Dermis microvascular lymphatic vessel endothelial cell (primary cell): Measurements from ENCODE around the gene PHLDB1. TPM values are rescaled to one million over a fixed set of nuclear protein-coding genes. Genes with fewer than 3 reads are reported as not detected.
"Not testable (repeated sequence)": the region's sequence is repeated elsewhere in the genome, so short reads cannot be mapped to it uniquely, and the experiment has no call there.

Experiments used
- DNase-seq, 2 donors: peaks; one replicate each; pipeline versions ENCODE4 v3.0.0 to v3.0.0-alpha.2; 2010; ENCODE audit warnings: low read depth in 2 of 2
- total RNA-seq: library from RNA; depleted of rRNA; stranded (reverse); fragments of >200 nt; gene quantifications from 2 replicates; pipeline ENCODE4 v1.2.1, GENCODE V29; 2014

Gene PHLDB1
- total RNA-seq, 1 donor from 2014 or later: 20.7 TPM

DNA sequence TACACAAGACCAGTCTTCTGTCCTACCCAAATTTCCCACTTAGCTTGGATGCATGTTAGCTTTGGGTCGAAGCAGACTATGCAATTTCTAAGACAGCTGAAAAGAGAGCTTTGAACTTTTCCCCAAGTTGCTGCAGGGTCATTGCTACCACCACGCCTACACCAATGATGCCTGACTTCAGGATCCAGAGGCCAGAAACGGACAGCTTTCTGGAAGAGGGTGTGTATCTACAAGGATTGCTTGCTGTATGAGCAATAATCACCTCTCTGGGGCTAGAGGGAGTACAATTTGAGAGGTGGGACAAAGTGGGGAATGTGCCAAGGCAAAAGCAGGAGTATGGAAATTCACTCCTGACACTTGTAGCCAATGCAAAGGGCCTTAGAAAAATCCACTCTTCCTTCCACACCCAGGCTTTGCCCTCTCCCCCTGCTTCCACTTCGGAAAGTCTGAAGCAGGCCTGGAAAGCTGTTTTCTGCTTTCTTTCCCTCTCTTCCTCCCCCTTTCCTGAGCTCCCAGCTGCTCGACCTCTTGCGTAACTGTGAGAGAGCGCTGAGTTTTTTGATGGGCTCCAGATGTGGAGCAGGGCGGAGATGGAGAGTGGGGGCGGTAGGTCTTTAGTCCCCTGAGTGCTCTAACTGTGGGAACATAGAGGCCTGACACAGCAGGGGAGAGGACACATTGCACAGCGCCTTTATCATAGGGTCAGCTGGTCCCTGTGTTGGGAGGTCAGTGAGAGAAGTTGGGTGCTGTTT lies 2.1 kb upstream of the PHLDB1 start:
- no peak for DNase-seq

DNA sequence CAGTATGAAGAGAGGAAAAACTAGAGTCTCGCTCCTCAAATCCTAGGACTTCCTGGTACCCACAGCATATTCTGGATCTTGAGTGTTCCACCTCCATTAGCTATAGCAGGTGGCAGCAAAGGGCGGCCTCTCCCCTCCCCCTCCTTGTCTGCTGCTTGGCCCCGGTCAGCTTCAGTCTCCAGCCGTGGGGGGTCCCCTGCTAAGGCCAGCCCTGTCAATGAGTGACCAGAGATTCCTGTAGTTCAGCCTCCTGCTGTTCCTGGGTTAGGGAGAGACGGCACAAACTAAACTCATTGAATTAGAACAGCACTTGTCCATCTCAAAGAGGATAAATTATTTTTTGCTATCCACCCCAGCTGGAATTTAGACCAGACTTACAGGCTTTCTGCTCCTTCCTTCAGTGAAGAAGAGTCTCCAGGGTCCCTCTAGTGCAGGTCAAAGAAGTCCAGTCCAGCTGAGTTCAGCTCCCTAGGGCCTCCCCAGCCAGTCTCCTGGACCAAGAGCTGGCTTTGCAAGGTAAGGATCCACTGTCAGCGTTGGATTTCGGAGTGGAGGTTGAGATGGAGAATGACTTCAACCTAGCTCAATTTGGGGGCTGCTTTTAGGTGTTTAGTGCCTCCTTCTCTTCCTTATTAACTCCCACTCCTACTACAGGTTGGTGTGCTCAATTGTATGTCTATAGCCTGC lies 1.1 kb upstream of the PHLDB1 start:
- no peak for DNase-seq

DNA sequence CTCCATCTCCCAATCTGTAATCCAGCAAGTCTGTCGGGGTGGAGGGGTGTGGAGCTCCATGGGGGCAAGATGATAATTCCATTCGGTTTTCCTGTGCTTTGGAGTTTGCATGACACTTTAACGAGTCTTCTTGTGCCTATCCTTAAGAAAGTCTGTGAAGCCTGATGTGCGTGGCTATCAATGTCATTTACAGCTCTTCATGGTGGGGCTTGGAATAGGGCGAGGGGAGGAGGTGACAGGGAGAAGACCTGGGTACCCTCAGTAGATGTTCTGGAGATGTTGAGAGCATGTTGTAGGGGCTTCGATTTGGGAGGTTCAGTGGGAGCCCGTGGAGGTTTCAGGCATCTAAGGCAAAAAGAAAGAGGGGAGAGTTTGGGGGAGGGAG lies 579 bp upstream of the PHLDB1 start:
- DNase-seq: no peak

DNA sequence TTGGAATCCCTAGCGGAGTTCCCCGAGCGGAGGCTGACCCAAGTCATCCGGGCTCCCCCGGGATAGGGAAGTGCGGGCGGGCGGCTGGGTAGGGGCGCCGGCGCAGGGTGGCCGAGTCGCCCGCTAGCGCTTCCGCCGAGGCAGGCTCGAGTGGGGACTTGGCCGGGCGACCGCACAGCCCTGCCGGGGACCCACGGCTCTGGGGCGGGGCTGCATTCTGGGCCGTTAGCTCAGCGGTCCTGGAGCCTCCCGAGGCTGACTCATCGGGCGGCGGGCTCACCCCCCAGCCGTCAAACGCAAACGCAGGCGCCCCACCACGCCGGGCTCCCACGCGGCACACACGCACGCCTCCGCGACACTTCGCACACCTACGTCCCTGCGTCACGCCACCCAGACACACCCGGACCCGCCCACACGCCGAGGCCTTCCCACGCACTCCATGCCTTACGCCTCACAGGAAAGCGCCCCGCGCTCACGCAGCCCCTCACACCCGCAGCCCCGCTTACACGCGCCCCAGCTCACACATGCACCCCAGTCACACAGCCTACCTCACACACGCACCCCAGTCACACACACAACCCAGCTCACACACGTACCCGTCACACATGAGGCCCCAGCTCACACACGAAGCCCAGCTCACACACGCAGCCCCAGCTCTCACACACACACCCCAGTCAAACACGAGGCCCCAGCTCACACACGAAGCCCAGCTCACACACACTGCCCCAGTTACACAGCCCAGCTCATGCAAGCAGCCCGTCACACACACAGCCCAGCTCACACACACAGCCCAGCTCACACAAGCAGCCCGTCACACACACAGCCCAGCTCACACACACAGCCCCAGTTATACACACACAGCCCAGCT lies 1.2 kb downstream of the PHLDB1 start:
- DNase-seq: peak in 1 of 2 donors; percentile 74

- peak in 1 of 2 donors; percentile 40 for DNase-seq
Observed at GRCh38 chr11:118609380-118610224, 2.2 kb downstream of the PHLDB1 start.

- DNase-seq: no peak
Observed at GRCh38 chr11:118610225-118610772, 2.9 kb downstream of the PHLDB1 start.

DNA sequence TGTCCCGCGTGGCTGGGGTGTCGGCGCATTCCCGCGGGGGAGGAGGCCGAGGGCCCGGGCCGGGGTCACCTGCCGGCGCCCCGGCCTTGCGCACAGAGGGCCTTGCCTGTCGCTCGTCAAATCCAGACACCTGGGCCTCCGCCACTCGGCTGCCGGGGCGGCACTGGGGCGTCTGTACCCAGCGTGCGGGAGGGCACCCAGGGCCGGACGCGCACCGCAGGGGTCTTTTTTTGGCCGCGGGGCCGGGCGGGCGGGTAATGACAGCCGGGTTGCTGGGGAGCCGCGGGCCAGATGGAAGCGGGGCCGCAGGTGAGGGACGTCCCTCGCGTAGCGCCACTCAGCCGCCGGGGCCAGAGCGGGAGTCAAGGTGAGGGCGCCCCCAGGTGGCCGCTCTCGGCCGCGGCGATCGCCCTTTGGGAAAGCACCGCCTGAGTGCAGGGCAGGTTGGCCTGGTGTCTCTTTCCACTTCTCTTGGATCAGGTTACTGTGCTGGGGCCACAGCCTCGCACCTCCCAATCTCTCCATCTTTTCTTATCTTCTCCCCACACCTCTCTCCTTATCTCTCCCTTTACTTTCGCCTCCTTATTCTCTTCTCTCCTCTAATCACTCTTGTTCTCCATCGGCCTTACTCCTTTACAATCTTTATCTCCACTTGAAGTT lies 3.5 kb downstream of the PHLDB1 start:
- DNase-seq: peak; percentile 37 to 81

DNA sequence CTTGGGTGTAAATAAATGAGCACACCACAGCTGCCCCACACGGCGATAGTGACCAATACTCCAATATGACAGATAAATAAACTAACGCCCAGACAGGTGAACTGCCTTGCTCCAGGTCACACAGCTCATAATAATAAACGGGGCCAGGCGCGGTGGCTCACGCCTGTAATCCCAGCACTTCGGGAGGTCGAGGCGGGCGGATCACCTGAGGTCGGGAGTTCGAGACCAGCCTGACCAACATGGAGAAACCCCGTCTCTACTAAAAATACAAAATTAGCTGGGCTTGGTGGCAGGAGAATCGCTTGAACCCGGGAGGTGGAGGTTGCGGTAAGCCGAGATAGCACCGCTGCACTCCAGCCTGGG lies 4.0 kb downstream of the PHLDB1 start:
- DNase-seq: not testable (repeated sequence)

- peak; percentile 31 to 80 for DNase-seq
Observed at GRCh38 chr11:118612378-118612777, 5.0 kb downstream of the PHLDB1 start.

DNA sequence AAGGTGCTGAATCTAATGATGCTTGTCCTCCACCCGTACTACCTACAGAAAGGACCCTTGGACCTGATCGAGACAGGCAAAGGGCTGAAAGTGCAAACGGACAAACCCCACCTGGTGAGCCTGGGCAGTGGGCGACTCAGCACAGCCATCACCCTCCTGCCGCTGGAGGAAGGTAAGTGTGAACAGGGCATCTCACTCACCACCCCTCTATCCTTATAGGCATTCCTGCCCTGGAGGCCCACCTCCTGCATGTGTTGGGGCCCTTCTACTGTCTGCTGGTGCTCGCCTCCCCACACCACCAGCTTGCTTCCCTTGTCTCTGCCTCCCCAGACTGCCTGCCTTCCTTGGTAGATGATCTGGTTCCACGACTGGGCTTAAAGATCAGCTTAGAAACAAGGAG lies 7.1 kb downstream of the PHLDB1 start:
- DNase-seq: no peak

GRCh38 chr11:118615282-118615975 lies 8.0 kb downstream of the PHLDB1 start:
- no peak for DNase-seq

DNA sequence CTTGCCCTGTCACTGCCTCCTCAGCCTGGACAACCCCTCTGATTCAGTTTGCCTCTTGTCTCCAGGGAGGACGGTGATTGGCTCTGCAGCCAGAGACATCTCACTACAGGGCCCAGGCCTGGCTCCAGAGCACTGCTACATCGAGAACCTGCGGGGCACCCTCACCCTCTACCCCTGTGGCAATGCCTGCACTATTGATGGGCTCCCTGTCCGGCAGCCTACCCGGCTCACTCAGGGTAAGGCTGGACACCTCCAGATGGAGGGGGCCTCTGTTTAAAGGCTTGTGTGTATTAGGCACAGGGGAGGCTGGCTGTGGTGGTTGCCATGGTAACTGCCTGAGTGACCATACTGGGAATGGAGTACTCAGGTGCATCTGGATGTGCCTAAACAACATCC lies 8.6 kb downstream of the PHLDB1 start:
- DNase-seq: no peak

- peak in 1 of 2 donors; percentile 84 for DNase-seq
Observed at GRCh38 chr11:118618115-118618990, 10.9 kb downstream of the PHLDB1 start.

DNA sequence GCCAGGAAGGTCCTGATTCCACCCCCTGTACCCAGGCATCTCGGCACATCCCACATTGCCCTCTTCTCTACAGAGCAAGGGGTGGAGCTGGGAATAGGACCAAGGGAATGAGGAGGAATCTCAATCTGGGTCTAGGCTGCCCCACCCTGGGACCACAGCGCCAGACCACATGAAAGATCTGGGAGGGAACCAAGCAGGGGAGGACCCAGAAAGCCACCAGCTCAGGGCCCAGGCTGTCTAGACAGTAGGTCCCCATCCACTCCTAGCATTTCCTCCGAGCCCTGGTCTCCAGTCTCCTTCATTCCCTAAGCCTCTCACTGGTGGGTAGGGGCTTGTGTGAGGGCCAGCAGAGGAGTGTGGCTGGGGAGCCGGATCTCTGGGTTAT lies 11.6 kb downstream of the PHLDB1 start:
- DNase-seq: peak in 1 of 2 donors; percentile 59

GRCh38 chr11:118619444-118620197 lies 12.2 kb downstream of the PHLDB1 start:
- DNase-seq: peak; percentile 82 to 97

DNA sequence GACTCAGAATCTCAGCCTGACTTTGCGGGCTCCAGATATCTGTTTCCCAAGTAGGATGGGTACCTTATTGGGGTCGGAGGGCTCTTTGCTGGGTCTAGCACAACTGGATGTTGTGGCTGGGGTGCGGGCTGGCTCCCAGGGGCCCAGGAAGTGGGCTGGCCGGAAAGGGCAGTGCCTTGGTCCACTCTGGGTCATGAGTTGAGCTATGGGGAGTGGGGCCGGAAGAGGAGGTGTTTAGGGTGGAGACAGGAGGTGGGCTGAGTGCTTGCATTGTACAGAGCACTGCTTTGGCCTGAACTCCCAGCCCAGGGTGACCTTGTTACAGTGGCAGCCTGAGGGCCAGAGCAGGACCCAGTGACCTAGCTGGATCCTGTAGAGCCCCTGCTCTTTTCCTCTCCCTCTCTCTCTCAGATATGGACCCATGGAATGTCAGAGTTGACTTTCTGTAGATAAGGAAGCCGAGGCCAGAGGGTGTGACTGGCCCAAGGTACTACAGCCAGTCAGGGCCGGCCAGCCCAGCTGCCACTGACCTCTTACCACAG lies 13.2 kb downstream of the PHLDB1 start:
- no peak for DNase-seq

DNA sequence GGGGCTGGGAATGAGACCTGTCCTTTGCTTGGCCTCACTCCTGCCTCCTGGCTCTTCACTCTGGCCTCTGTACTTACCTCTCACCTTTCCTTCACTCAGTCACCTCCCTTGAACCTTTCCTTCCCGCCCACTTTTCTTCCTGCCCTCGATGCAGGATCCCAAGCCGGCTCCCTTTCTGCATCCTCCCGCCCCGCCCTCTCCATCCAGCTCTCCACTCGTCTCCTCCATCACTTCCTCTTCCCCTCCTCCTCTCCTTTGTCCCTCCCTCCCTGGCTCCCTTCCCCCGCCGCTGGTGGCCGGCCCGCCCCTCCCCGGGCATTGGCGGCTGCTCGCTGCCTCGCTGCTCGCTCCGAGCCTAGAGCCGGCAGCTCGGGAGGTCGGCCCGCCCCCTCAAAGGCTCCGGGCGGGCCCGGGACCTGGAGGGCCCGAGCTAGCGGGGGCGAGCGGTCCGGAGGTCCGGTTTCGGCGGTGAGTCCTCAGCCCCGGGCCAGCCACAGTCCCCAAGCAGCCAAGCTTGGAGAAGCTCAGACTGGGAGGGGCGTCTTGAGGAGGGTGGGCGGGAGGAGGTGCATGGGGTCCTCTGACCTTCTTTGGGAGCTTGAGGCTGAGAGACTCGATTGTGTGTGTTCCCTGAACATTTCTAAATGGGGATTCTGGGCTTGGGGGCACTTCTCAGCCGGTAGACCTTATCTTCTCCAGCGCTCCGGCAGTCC lies 13.8 kb downstream of the PHLDB1 start:
- DNase-seq: peak; percentile 69 to 90
